Mucosa of descending colon (tissue), 3 donors: ENCODE measurements around the gene PCSK2. TPM values are rescaled to one million over a fixed set of nuclear protein-coding genes. Genes with fewer than 3 reads are reported as not detected.

Source experiments
- ATAC-seq: fragments of 200-7000 bp; cut with Tn5 transposase; one replicate; pipeline ENCODE4 v1.9.1; 2020; ENCODE audit warnings: mild to moderate bottlenecking, moderate library complexity
- DNase-seq, 3 donors: peaks; one replicate each; pipeline ENCODE4 v3.0.0-alpha.2; 2020
- H3K36me3 ChIP-seq: fragments of 200-600 bp; one replicate; pipeline ENCODE4 v1.8.0; 2021; ENCODE audit warnings: low read depth, mild to moderate bottlenecking
- H3K4me1 ChIP-seq: fragments of 200-600 bp; one replicate; pipeline ENCODE4 v1.8.0; 2021; ENCODE audit warnings: low read depth, mild to moderate bottlenecking
- H3K4me3 ChIP-seq: fragments of 200-600 bp; one replicate; pipeline ENCODE4 v1.8.0; 2021; ENCODE audit warnings: mild to moderate bottlenecking
- H3K9me3 ChIP-seq: fragments of 200-600 bp; one replicate; pipeline ENCODE4 v1.8.0; 2021; ENCODE audit warnings: mild to moderate bottlenecking
- intact Hi-C, 2 donors: fragments of 100-400 bp; cut with DNase I in 1 of 2; cut with micrococcal nuclease in 1 of 2; formaldehyde crosslinking; loops; one replicate each; pipeline versions ENCODE4 v1.11.0 to v1.11.1; 2022; cut with DNase I, micrococcal nuclease
- total RNA-seq, 3 donors: library from RNA; stranded (reverse); fragmentation: NEBNext Ultra II Directional in 2 of 3; extraction: Animal tissue kit (Norgen Biotek cat#: 25700) in 2 of 3; gene quantifications; one replicate each; pipeline versions ENCODE4 v1.2.1 to v1.2.4, GENCODE V29; 2021 to 2023
- TF ChIP-seq, protein P1 (sequence below): fragments of 200-600 bp; IDR thresholded peaks from one replicate; pipeline ENCODE4 v1.8.0; 2022; ENCODE audit warnings: antibody characterized with exemption, mild to moderate bottlenecking
- donor health status: DM: no; HTN: no; CAD: no; lungs with moderate emphysema.
- donor health status: DM: no; HTN: no; CAD: no.
- donor health status: DM: no; HTN: yes; CAD: no.

PCSK2 gene
- total RNA-seq, 3 donors from 2014 or later, result 0.48 to 5.6 (median 1.4) TPM

DNA sequence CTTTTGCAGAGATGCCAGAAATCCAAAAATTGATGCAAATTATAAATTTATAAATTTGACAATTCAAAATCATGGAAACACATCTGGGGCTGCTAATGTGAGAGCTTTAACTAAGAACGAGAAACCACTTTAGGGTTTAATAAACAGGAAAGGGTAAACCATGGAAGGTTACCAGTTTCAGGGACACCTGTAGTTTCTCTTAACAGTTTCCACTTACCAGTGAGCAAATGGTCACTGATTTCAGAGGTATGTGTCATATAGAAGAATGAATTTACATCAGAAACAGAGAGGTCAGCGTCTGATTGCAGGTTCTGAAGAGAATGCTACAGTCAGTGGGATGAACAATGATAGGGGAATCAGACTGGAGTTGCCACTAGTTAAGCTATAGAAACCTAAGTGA, 24.8 kb upstream of the PCSK2 start:
- no peaks in the 10 kb centered on the region for H3K36me3 ChIP-seq
- DNase-seq, result no peak
- H3K9me3 ChIP-seq, result no peaks in the 10 kb centered on the region
- intact Hi-C loops, result no loop called here
- TF ChIP-seq, protein P1, sequence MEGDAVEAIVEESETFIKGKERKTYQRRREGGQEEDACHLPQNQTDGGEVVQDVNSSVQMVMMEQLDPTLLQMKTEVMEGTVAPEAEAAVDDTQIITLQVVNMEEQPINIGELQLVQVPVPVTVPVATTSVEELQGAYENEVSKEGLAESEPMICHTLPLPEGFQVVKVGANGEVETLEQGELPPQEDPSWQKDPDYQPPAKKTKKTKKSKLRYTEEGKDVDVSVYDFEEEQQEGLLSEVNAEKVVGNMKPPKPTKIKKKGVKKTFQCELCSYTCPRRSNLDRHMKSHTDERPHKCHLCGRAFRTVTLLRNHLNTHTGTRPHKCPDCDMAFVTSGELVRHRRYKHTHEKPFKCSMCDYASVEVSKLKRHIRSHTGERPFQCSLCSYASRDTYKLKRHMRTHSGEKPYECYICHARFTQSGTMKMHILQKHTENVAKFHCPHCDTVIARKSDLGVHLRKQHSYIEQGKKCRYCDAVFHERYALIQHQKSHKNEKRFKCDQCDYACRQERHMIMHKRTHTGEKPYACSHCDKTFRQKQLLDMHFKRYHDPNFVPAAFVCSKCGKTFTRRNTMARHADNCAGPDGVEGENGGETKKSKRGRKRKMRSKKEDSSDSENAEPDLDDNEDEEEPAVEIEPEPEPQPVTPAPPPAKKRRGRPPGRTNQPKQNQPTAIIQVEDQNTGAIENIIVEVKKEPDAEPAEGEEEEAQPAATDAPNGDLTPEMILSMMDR, result no peak
- H3K4me3 ChIP-seq, result no peak overlapping the region
- ATAC-seq, result no peak
- no peaks in the 10 kb centered on the region for H3K4me1 ChIP-seq

DNA sequence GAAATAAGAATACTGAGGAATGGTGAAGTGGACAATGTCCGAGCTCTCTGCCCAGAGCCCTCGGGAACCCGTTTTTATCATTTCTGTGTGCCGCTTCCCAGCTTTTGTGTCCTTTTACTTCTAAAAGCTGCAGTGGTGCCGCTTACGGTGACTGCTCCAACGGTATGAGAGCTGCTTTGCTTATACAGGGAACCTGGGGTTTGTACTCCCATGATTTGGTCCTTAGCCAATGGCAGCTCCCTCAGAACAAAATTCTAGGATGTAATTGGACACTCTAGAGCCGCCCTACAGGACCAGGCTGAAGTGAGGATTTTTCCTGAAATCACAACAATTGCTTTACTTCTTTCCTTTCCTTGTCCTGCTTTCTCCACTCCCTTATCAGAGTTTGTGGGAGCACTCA, 24.2 kb upstream of the PCSK2 start:
- Histone ChIP-seq H3K36me3 (no peaks in the 10 kb centered on the region), H3K4me3 (no peak overlapping the region), H3K9me3 (no peaks in the 10 kb centered on the region), H3K4me1 (no peaks in the 10 kb centered on the region)
- no peak for DNase-seq
- no peak for ATAC-seq
- TF ChIP-seq, protein P1, result no peak
- intact Hi-C loops, result no loop called here

GRCh38 chr20:17205084-17205813, 21.6 kb upstream of the PCSK2 start:
- Histone ChIP-seq H3K4me3 (no peak overlapping the region), H3K9me3 (no peaks in the 10 kb centered on the region), H3K36me3 (no peaks in the 10 kb centered on the region), H3K4me1 (no peaks in the 10 kb centered on the region)
- DNase-seq, result no peak
- no peak for ATAC-seq
- intact Hi-C loops, result no loop called here
- TF ChIP-seq, protein P1, result no peak

DNA sequence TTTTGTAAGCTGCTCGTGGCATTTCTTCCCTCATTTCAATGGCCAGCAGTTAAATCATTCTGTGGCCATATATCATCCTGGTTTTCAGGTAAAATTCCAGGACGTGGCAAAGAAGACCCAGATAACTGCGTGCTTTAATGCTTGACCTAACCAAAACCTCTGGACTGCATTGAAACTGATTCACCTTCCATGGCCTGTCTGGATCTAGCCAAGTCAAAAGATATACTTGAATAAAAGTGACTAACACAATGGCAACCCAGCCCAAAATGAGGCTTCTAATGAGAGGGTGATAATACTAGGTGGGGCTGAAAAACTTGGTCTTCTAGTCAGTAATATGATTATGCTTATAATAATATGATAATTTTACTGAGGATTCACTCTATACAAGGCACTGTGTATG, 16.5 kb upstream of the PCSK2 start:
- Histone ChIP-seq H3K4me1 (no peaks in the 10 kb centered on the region), H3K9me3 (no peaks in the 10 kb centered on the region), H3K36me3 (no peaks in the 10 kb centered on the region), H3K4me3 (no peak overlapping the region)
- TF ChIP-seq, protein P1, result no peak
- ATAC-seq (no peak), DNase-seq (no peak)
- intact Hi-C loops, result no loop called here

GRCh38 chr20:17210983-17211382, 15.9 kb upstream of the PCSK2 start:
- Histone ChIP-seq H3K36me3 (no peaks in the 10 kb centered on the region), H3K9me3 (no peaks in the 10 kb centered on the region), H3K4me3 (no peak overlapping the region), H3K4me1 (no peaks in the 10 kb centered on the region)
- no peak for ATAC-seq
- intact Hi-C loops, result no loop called here
- TF ChIP-seq, protein P1, result no peak
- no peak for DNase-seq
